HCT116 (cell line): Measurements from ENCODE around the gene NEDD4L. TPM values are rescaled to one million over a fixed set of nuclear protein-coding genes. Genes with fewer than 3 reads are reported as not detected.

Experiments used
- ATAC-seq: fragments of 200-7000 bp; cut with Tn5 transposase; 2 replicates; pipeline ENCODE4 v1.9.1; 2020; ENCODE audit warnings: mild to moderate bottlenecking, moderate library complexity
- BruUV-seq: library from RNA; stranded (reverse); fragments of 400-500 nt; replicated peaks from 2 replicates; lab custom pipeline; 2021; lab: Mats Ljungman, UMichigan
- CTCF ChIA-PET: fragments of 300-600 bp; sonication (Branson Sonifier 250); formaldehyde crosslinking; loops from one replicate; lab custom pipeline; 2021; ENCODE audit warnings: antibody characterized with exemption; lab: Charles Lee
- POLR2A ChIA-PET: fragments of 300-600, 350-600 bp; sonication (Branson Sonifier 250); formaldehyde crosslinking; loops from one replicate; lab custom pipeline; 2021; ENCODE audit warnings: antibody characterized with exemption; lab: Charles Lee
- RAD21 ChIA-PET, 2 experiments: fragments of 300-600 bp; sonication (Branson Sonifier 250); formaldehyde crosslinking; loops; one replicate each; lab custom pipeline; 2023; ENCODE audit warnings: low total read pairs in 2 of 2; ENCODE audit not compliant: uncharacterized antibody in 2 of 2, unreplicated experiment in 2 of 2, low non-redundant PET in 1 of 2; lab: Charles Lee
- DNase-seq: peaks from one replicate; pipeline ENCODE4 v3.0.0-alpha.2; 2010; ENCODE audit warnings: low read depth, low spot score
- H2AFZ ChIP-seq: fragments of 200-600 bp; shearing (Covaris generic), sonication (generic); 2 replicates; pipeline ENCODE4 v1.6.1; 2017; ENCODE audit warnings: low read depth, mixed run types, mixed read lengths, antibody characterized with exemption, low read length; ENCODE audit not compliant: poor library complexity, severe bottlenecking
- H3K27ac ChIP-seq: 2 replicates; pipeline ENCODE4 v1.5.1; 2012; ENCODE audit warnings: low read depth, low read length
- H3K27me3 ChIP-seq: fragments of 200-600 bp; sonication (generic); 2 replicates; pipeline ENCODE4 v1.6.1; 2016; ENCODE audit warnings: mixed run types, low read length, mixed read lengths; ENCODE audit not compliant: insufficient read depth
- H3K36me3 ChIP-seq, 2 experiments: fragments of 200-500 bp in 1 of 2; fragments of 200-600 bp in 1 of 2; sonication (Bioruptor generic) in 1 of 2; sonication (generic) in 1 of 2; 2 replicates each; pipeline versions ENCODE4 v1.5.1 to v1.6.1; 2014 to 2016; ENCODE audit warnings: low read length in 2 of 2, inconsistent platforms in 1 of 2, mixed read lengths in 1 of 2, mixed run types in 1 of 2; ENCODE audit not compliant: insufficient read depth in 2 of 2, control insufficient read depth in 1 of 2
- H3K4me1 ChIP-seq, 2 experiments: fragments of 200-600 bp in 1 of 2; sonication (generic) in 1 of 2; 2 replicates each; pipeline versions ENCODE4 v1.5.1 to v1.6.1; 2012 to 2017; ENCODE audit warnings: low read length in 2 of 2, inconsistent platforms in 1 of 2, mild to moderate bottlenecking in 1 of 2, mixed read lengths in 1 of 2, mixed run types in 1 of 2, moderate library complexity in 1 of 2; ENCODE audit not compliant: insufficient read depth in 2 of 2, control insufficient read depth in 1 of 2
- H3K4me2 ChIP-seq: fragments of 200-600 bp; sonication (generic); 2 replicates; pipeline ENCODE4 v1.6.1; 2017; ENCODE audit warnings: mixed run types, low read length, mixed read lengths
- H3K4me3 ChIP-seq, 2 experiments: fragments of 200-600 bp in 1 of 2; sonication (generic) in 1 of 2; replicated peaks in 1 of 2; 2 replicates each; pipeline ENCODE4 v1.5.1; 2011 to 2016; ENCODE audit warnings: low read length in 2 of 2, control low read depth in 1 of 2, low read depth in 1 of 2, mild to moderate bottlenecking in 1 of 2, mixed read lengths in 1 of 2, mixed run types in 1 of 2
- H3K79me2 ChIP-seq: fragments of 200-600 bp; sonication (generic); 2 replicates; pipeline ENCODE4 v1.6.1; 2017; ENCODE audit warnings: mild to moderate bottlenecking, mixed run types, low read length, moderate library complexity, mixed read lengths; ENCODE audit not compliant: insufficient read depth
- H3K9ac ChIP-seq: fragments of 200-600 bp; sonication (generic); 2 replicates; pipeline ENCODE4 v1.6.1; 2016; ENCODE audit warnings: low read length, mixed read lengths
- H3K9me2 ChIP-seq: fragments of 200-600 bp; sonication (generic), shearing (Covaris generic); 2 replicates; pipeline ENCODE4 v1.6.1; 2017; ENCODE audit warnings: mixed run types, mild to moderate bottlenecking, moderate library complexity; ENCODE audit not compliant: insufficient read depth
- H3K9me3 ChIP-seq, 2 experiments: fragments of 200-500 bp in 1 of 2; fragments of 200-600 bp in 1 of 2; sonication (Bioruptor generic) in 1 of 2; sonication (generic) in 1 of 2; 2 replicates each; pipeline ENCODE4 v1.6.1; 2014 to 2017; ENCODE audit warnings: low read length in 2 of 2, mixed read lengths in 2 of 2, inconsistent platforms in 1 of 2, low read depth in 1 of 2, mild to moderate bottlenecking in 1 of 2, mixed run types in 1 of 2, moderate library complexity in 1 of 2; ENCODE audit not compliant: control insufficient read depth in 1 of 2, insufficient read depth in 1 of 2
- H4K20me1 ChIP-seq: fragments of 200-600 bp; sonication (generic), shearing (Covaris generic); 2 replicates; pipeline ENCODE4 v1.6.1; 2017; ENCODE audit warnings: mixed run types, mild to moderate bottlenecking, moderate library complexity; ENCODE audit not compliant: insufficient read depth
- CTCF ChIP-seq, 3 experiments: fragments of 200-600 bp in 1 of 3; sonication (generic) in 1 of 3; IDR thresholded peaks in 2 of 3; conservative IDR thresholded peaks in 1 of 3; 2 replicates each; pipeline ENCODE4 v1.5.1; 2012 to 2017; ENCODE audit warnings: low read depth in 2 of 3, low read length in 2 of 3, antibody characterized with exemption in 1 of 3, borderline replicate concordance in 1 of 3, control low read depth in 1 of 3, mild to moderate bottlenecking in 1 of 3, mixed read lengths in 1 of 3, mixed run types in 1 of 3, moderate library complexity in 1 of 3; ENCODE audit not compliant: insufficient read depth in 1 of 3
- ELF1 ChIP-seq: IDR thresholded peaks from 2 replicates; pipeline ENCODE4 v1.6.1; 2012; ENCODE audit warnings: low read depth, borderline replicate concordance
- EZH2 ChIP-seq: fragments of 200-600 bp; sonication (generic); IDR thresholded peaks from 2 replicates; pipeline ENCODE4 v1.6.1; 2017; ENCODE audit warnings: antibody characterized with exemption, mixed run types
- EZH2phosphoT487 ChIP-seq: fragments of 200-600 bp; IDR thresholded peaks from 2 replicates; pipeline ENCODE4 v1.6.1; 2018; ENCODE audit warnings: antibody characterized with exemption, borderline replicate concordance
- POLR2AphosphoS5 ChIP-seq: IDR thresholded peaks from 2 replicates; pipeline ENCODE4 v1.6.1; 2011; ENCODE audit warnings: mild to moderate bottlenecking, low read depth, low read length, moderate library complexity
- SRF ChIP-seq: IDR thresholded peaks from 2 replicates; pipeline ENCODE4 v1.6.1; 2012; ENCODE audit warnings: low read depth
- YY1 ChIP-seq: IDR thresholded peaks from 2 replicates; pipeline ENCODE4 v1.6.1; 2011; ENCODE audit warnings: low read length, low read depth, moderate library complexity, mild to moderate bottlenecking; ENCODE audit not compliant: insufficient replicate concordance; ENCODE audit errors: extremely low read depth
- intact Hi-C: fragments of 100-400 bp; cut with micrococcal nuclease; formaldehyde crosslinking; loops from 2 replicates; pipeline ENCODE4 v1.10.0; 2022
- total RNA-seq: library from RNA; stranded (reverse); gene quantifications from one replicate; pipeline ENCODE4 v1.2.1, GENCODE V29; 2021; ENCODE audit not compliant: unreplicated experiment

The NEDD4L gene
- total RNA-seq, 1 experiment from 2014 or later, result 41.5 TPM

GRCh38 chr18:58348517-58348916, 304.5 kb downstream of the NEDD4L start:
- H3K4me1 ChIP-seq, result no peaks in the 10 kb centered on the region
- no peaks in the 10 kb centered on the region for H3K9me2 ChIP-seq
- H4K20me1 ChIP-seq, result no peaks in the 10 kb centered on the region
- H2AFZ ChIP-seq, result no peak overlapping the region
- no peak overlapping the region for H3K4me3 ChIP-seq
- CTCF ChIA-PET, result no interaction called here
- BruUV-seq, result no TSS peak
- DNase-seq (no peak), ATAC-seq (no peak)
- POLR2A ChIA-PET, result no interaction called here
- no peaks in the 10 kb centered on the region for H3K27me3 ChIP-seq
- no peak overlapping the region for H3K4me2 ChIP-seq
- H3K27ac ChIP-seq, result no peak overlapping the region
- H3K9me3 ChIP-seq, result no peaks in the 10 kb centered on the region
- no peak for TF ChIP-seq SRF
- TF ChIP-seq EZH2, result no peak
- TF ChIP-seq ELF1, result no peak
- TF ChIP-seq EZH2phosphoT487, result no peak
- peaks cover 4 to 8% of the 10 kb centered on the region in 2 experiments; a peak in 3 of 4 replicates for H3K36me3 ChIP-seq
- RAD21 ChIA-PET, result no interaction called here
- no peaks in the 10 kb centered on the region for H3K79me2 ChIP-seq
- H3K9ac ChIP-seq, result no peak overlapping the region
- intact Hi-C loops, result no loop called here

DNA sequence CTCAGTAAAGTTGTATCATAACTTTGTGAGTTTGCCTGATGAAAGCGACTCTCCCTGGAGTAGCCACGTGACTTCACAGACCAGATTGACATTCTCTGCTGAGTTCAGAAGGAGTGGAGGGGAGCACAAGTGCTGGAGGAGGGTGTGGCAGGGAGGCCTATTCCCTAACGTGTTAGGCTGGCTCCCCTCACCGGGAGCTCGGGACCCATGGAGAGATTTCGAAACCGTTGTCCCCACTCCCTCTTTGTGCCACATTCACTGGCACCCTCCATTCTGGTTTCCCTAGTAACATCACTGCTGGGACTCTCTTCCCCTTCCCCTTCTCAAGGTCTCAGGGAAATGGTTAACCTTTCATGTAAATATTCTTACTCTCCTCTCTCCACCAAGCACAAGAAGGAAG, 304.9 kb downstream of the NEDD4L start:
- H3K79me2 ChIP-seq, result no peaks in the 10 kb centered on the region
- no peak overlapping the region for H3K27ac ChIP-seq
- intact Hi-C loops, result no loop called here
- no peak overlapping the region for H3K4me2 ChIP-seq
- H3K27me3 ChIP-seq, result no peaks in the 10 kb centered on the region
- H3K4me3 ChIP-seq, result no peak overlapping the region
- H3K9me3 ChIP-seq, result no peaks in the 10 kb centered on the region
- DNase-seq (no peak), ATAC-seq (no peak)
- H3K4me1 ChIP-seq, result no peaks in the 10 kb centered on the region
- H3K36me3 ChIP-seq, result peaks cover 4 to 8% of the 10 kb centered on the region in 2 experiments; a peak in 3 of 4 replicates
- POLR2A ChIA-PET, result no interaction called here
- H3K9me2 ChIP-seq, result no peaks in the 10 kb centered on the region
- no TSS peak for BruUV-seq
- TF ChIP-seq YY1, result no peak
- no peak for TF ChIP-seq POLR2AphosphoS5
- no peak for TF ChIP-seq CTCF (IDR thresholded peaks at IDR 0.05 in 2 of 3, conservative IDR thresholded peaks at IDR 0.05 in 1 of 3; ENCODE audit: borderline replicate concordance in 1 of 3, insufficient read depth in 1 of 3, low read depth in 2 of 3, low read length in 2 of 3)
- no peak overlapping the region for H2AFZ ChIP-seq
- no peaks in the 10 kb centered on the region for H4K20me1 ChIP-seq
- RAD21 ChIA-PET, result no interaction called here
- H3K9ac ChIP-seq, result no peak overlapping the region
- CTCF ChIA-PET, result no interaction called here
